Stimulated activated CD4-positive, alpha-beta T cell treated with anti-CD3 and anti-CD28 coated beads, Interleukin-2, amount 100 ng/mL, for 24 hours (primary cell): ENCODE data around the gene RPL28.

Source experiments
- DNase-seq, 2 donors: peaks; one replicate each; pipeline ENCODE4 v3.0.0-alpha.2; 2020

RPL28 gene

DNA sequence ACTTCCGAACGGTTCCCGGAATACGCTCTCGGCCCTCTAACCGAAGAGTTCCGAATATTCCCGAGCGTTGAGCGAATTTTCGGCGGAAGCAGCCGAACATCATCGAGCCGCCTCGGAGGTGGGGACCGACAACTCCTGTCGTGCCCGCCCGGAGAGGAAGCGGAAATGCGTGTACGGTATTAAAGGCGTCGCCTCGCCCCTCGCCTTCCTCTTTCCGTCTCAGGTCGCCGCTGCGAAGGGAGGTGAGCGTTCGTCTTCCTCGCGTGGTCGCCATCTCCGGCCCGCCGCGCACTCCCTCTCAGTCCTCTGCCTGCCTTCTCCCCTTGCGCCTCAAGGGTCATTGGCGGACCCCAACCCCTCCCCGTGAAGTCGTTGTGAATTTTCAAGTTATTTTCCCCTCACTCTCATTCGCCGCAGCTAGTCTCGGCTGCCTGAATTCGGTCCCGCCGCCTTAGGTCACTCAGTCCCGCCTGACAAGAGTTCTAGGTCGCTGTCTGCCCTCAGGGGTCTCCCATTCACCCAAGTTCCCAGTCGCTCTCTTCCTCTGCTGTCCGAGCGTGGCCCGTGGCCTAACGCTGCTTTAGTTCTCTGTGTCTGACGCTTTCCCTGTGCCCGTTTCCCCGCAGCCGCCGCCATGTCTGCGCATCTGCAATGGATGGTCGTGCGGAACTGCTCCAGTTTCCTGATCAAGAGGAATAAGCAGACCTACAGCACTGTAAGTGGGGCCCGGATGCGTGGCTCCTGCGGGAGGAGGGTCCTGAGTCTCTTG, at the start of gene RPL28:
TSS of gene RPL28 (plus strand) at position 209 of the 769 bp plus-strand sequence. CDS start at position 635, 426 bp downstream.
- DNase-seq: peak; percentile 97 to 98

DNA sequence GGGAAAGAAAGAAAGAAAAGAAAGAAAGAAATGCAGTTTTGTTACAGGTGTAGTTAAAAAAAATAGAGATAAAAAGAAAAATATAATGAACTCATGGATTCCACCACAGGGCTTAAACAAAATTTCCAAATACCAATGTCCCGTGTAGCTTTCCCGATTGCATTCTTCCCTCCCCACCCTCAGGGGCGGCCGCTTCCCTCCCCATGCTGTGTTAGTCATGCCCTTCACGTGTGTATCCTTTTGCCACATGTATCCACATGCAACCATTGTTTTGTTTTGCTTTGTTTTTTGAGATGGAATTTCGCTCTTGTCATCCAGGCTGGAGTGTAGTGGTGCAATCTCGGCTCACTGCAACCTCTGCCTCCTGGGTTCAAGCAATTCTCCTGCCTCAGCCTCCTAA, 49.6 kb upstream of the RPL28 start:
- DNase-seq: no peak

DNA sequence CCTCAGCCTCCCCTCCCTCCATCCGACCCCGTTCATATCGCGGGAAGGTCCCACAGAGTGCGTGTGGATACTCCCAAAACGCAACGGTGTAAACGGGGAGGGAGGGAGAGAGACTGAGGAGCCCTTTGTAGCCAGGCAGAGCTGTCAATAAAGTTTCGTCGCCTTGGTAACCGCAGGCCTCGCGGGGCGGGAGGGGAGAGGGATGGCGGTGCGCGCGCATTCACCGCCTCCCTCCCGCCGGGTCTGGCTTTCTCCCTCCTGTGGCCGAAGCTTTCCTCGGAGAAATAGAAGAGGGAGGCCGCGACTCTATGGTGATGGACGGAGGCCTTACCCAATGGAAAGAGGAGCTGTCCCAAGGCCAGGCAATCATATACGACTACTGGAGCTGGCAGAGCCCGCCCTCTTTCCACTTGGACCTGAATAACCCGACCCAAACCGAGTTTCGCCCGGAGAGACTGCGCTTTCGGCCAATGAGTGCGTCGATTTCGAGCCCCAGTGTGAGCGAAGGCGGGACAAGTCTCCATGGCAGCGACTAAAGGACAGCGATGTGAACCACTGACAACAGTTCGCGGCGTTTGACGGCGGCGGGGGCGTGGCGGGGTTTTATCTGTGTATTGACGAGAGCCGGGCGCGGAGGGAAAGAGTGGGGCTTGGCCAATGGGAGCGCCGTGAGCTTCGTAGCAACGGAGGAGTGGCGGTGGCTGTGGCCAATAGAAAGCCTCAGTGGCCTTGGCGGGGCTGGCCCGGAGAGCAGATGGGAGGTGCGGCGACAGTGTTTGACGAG, 46.4 kb upstream of the RPL28 start, which contains the start of gene KMT5C:
TSS of gene KMT5C (plus strand) at position 772 of the 784 bp plus-strand sequence. CDS start 2,061 bp downstream, outside the sequence.
- peak; percentile 100 for DNase-seq

DNA sequence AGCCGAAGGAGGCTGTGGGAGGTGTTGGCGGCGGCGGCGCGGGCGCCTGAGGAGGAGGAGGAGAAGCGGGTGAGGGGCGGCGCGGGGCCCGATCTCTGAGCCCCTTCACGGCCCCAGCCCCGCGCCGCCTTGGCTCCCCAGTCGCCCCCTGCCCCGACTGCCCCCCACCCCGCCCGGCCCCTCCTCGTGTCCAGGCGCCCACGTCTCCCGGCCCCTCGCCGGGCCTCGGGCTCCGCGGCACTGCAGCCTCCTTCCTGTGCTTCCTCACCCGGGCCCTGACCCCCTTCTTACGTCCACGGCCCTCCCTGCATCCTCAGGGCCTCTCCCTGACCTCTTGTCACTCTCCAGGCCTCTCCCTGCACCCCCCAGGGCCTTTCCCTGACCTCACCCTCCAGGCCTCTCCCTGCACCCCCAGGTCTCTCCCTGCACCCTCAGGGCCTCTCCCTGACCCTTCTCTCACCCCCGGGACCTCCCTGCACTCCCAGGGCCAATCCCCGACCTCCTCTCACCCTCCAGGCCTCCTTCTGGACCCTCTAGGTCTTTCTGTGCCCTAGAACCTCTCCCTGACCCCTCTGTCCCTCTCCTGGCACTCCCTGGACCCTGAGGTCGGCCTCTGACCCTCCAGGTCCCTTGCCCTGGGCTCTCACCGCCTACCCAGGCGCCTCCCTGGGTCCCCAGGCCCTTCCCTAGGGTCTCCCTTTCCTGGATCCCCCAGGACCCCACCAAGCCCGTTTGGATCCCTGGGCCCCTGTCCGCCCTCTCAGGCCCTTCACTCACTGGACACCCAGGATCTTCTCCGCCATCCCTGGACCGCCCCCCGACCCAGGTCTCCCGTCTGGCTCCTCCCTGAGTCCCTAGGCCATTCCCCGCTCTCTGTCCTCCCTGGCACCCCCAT, 45.6 kb upstream of the RPL28 start:
- DNase-seq: peak in 1 of 2 donors; percentile 28

DNA sequence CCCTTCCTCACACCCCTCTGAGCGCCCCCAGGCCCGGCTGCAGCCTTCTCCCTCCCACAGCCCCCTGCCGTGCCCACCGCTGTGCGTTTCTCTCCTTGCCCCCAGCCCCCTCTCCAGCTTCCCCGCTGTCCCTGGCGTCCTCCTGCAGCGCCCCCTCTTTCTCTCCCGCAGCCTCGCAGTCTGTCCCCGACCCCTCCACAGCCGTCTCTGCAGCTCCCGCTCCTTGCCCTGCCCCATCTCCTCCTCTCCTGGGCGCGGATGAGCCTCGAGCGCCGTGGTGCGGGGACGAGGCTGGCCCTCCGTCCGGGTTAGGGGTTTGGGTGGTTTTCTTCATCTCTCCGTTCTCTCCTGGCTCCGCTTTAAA, 45.0 kb upstream of the RPL28 start:
- DNase-seq: peak in 1 of 2 donors; percentile 26

DNA sequence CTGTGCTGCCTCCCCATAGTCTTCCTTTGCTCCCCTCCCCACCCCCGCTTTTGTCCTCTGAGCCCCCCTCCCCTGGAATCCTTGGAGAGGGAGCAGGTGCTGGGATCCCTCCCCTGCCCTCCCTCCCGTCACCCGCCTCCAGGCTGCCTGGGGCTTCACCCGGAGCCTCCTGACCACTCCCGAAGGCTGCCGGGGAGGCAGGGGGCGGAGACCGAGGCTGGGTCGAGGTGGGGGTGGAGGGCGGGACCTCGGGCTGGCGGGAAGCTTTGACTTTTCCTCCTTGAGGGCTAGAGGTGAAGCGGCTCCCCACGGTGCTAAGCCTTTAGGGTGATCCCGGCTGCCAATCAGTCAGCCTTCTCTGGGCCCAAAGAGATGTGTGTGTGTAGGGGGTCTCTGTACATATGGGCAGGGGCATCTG, 44.6 kb upstream of the RPL28 start:
- DNase-seq: peak; percentile 65 to 80

DNA sequence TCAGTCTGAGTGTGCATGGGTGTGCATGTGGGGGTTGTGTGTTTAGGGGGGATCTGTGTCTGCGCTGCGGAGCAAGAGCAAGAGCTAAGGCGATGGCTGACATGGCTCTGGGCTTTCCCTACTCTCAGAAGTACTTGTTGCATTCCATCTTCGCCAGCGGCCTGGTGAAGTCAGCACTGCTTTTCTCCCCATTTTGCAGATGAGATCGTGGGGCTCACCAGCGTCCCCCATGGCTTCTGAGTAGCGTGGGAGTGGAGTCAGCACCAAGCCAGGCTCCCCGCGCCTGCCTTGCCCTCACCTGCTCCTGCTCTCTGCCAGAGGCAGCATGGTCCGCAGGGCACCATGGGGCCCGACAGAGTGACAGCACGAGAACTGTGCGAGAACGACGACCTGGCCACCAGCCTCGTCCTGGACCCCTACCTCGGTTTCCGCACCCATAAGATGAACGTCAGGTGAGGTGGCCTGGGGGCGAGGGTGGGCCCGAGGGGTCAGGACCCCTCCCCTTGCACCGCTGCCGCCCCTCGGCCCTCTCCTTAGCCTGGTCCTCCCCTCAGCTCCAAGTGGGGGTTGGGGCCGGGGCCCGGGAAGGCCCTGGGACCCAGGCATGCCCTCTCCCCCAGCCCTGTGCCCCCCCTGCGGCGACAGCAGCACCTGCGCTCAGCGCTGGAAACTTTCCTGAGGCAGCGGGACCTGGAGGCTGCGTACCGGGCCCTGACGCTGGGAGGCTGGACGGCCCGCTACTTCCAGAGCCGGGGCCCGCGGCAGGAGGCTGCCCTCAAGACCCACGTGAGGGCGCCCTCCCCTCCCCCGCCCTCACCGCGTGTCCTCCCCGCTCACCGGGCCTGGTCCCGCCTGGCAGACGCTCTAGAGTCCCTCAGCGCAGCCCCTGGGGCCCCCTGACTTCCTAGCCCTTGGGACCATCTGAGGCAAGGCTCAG, 43.9 kb upstream of the RPL28 start:
- DNase-seq: no peak

DNA sequence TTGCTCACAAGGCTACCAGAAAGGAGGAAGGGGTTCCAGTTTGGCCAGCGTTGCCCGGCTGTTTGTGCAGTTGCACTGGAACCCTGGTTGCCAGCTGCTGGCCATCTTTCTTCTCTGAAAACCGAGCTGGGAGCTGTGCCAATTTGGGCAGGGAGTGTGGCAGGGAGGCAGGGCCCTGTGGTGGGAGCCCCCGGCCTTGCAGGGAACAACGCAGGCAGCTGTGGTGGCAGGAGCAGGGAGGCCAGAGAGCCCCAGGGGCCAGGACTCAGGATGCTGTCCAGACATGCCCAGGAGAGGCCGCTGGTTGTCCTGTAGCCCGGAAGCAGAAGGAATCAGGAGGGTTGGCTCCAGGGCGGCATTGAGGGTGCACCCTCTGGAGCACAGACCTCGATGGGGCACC, 41.3 kb upstream of the RPL28 start:
- no peak for DNase-seq

DNA sequence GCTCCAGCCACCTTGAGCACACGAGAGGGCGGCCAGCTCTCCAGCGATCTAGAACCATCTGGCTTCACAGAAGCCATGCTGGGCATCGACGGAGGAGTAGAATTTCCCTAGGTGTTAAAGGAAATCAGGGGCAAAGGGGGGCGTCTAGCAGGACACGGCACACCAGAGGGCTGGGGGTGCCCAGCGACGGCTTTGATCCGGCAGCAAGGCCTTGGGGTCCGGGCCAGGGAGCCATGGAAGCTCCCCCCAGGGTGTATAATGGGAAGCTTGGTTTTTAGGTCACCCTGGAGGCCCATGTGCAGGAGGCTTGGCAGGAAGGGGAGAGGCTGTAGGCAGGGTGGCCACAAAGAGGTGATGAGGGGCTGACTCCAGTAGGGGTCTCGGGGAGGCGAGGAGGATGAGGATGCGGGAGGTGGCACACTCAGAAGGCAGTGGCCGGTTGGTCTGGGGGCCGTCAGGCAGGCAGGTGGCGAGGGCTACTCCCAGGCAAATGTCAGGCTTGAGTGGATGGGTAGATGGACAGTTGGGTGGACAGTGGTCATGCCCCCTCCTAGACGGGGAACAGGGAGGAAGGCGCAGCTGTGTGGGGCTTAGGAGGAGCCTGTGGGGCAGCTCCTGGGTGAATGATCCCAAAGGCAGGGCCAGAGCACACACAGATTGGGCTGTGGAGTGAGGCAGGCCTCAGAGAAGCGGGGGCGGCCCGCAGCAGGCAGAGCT, 40.5 kb upstream of the RPL28 start:
- no peak for DNase-seq

DNA sequence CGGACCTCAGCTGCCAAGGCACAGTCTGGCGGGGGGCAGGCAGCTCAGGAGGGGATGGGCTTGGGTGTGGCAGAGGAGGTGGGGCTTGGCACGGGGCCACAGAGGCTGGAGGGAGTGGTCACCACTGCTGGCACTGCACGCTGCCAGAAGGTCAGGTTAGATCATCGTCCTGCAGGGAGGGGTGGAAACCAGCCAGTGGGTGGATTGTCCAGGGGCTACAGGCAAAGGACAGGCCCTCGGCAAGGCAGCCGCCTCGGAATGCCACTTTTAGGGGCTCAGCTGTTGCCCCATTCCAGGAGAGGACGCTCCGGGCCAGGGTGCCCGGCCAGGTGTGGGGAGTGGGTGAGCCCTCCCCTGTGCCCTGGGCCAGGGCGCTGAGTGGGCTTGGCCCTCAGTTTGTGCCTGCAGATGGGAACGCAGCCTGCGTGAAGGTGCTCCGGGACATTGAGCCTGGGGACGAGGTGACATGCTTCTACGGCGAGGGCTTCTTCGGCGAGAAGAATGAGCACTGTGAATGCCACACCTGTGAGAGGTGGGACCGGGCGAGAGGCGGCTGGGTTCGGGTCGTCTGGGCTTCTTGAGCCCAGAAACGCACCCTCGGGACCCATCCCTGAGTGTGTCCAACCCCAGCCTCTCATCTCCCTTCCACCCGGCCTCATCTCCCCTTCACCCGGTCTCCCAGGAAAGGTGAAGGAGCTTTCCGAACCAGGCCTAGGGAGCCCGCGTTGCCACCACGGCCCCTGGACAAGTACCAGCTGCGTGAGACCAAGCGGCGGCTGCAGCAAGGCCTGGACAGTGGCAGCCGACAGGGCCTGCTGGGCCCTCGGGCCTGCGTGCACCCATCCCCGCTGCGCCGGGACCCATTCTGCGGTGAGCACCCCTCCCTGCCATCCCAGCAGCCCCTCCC, 39.7 kb upstream of the RPL28 start:
- no peak for DNase-seq

DNA sequence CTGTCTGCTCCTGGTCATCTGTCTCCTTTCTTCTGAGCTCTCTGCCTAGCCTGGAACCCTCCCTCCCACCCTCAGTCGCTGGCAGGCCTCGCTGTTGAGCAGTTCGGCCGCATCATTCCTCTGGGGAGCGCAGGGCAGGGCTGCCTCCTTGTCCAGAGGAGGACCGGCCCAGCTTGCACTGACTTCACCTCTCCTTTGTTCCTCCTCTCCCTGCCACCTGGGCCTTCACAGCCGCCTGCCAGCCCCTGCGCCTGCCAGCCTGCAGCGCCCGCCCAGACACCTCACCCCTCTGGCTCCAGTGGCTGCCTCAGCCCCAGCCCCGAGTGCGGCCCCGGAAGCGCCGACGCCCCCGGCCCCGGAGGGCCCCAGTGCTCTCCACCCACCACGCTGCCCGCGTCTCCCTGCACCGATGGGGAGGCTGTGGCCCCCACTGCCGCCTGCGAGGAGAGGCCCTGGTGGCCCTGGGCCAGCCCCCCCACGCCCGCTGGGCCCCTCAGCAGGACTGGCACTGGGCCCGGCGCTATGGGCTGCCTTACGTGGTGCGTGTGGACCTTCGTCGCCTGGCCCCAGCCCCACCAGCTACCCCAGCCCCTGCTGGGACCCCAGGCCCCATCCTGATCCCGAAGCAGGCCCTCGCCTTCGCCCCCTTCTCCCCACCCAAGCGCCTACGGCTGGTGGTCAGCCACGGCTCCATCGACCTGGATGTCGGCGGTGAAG, 38.8 kb upstream of the RPL28 start:
- no peak for DNase-seq

DNA sequence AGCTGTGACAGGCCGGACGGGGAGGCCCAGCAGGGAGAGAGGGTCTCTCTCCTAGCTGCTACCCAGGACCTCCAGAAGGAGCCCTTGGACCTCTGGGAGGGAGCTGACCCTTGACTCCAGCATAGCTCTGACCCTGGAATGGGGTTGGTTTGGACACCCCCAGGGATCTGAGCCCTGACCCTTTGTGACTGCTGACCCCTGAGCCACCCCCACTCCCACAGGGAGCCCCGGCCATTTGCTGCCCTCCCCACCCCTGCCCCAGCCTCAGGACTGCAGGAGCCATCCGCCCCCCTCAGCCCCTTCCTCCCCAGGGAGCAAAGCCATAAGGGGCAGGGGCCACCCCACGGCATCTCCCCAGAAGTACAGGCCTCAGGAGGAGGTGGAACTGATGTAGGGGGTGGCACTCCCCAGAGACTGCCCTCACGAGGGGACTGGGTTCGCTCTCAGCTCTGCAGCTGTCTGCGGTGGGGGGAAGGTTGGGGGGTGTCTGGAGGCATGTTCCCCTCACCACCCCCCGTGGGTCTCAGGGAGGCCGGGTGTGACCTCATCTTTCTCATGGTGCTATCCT, 38.2 kb upstream of the RPL28 start:
- no peak for DNase-seq

DNA sequence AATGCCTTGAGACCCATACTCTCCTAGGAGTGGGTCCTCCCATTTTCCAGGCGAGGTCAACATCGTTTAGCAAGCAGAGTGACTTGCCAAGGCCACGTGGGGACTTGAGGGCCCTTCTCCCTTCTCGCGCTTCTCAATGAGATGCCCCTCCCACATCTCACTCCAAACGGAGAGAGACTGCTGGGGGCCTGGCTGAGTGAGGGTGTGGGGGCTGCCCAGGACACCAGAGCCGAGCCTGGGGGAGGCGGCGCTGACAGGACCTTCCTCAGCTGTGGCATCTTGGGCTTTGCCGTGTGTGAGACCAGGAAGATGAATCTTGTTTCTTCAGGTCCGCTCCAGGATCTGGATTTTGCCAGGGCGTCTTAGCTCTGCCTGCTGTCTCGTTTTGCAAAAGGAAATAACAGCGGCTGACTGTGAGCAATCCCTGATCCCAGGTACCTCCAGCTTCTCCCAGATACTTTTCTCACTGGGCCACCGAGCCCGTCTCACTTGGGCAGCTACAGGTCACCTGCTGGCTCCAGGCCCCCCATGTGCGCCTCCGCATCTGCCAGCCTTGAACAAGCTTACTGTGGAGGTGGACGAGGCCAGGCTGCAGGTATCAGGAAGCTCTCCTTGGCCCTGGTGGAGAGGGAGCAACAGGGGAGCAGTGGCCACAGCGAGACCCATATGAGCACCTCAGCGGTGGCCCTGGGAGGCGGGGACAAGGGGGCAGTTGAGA, 37.3 kb upstream of the RPL28 start:
- no peak for DNase-seq

DNA sequence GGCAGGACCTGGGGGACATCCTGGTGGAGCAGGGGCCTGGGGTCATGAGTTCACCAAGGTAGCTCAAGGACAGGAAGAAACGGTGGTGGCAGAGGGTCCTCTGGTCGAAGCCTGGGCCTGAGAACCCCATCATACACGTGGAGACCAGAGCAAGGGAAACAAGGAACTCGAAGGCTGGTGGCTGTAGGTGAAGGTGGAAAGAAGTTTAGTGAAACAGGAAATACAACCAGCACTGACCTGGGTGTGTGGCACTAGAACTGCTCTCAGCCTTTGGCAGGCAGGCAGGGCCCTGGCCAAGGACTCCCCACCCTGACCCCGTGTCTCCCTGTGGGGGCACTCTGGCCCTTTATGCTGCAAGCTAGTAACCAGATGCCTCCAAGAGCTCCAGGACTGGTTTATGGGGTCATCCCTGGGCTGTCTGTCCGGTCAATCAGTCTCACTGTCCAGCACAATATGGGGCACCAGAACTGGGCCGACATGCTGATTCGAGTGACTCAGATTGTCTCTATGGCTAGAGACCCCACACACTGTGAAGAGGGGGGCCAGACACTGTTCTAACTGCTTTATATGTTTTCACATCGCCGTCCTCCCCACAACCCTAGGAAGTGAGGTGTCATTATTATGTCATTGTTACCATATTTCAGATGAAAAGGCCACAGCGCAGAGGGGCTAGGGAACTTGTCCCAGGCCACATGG, 35.0 kb upstream of the RPL28 start:
- DNase-seq: no peak

DNA sequence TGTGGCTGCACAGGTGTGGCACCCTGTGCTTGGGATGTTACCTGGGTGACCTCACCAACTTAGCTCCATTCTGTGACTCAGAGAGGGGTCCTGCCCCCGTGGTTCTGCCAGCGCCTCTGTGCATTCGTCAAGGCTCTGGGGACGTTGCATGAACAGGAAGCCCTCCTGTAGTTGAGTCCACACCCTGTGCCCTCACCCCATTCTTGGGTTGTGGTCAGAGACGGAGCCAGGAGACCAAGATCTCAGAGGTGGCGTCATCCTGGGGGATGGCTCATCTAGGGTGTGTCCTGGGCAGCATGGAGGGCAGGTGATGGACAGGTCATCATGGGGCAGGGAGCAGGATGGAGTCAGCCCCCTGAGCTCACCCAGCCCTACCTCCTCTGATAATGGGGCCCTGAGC, 33.7 kb upstream of the RPL28 start:
- no peak for DNase-seq

DNA sequence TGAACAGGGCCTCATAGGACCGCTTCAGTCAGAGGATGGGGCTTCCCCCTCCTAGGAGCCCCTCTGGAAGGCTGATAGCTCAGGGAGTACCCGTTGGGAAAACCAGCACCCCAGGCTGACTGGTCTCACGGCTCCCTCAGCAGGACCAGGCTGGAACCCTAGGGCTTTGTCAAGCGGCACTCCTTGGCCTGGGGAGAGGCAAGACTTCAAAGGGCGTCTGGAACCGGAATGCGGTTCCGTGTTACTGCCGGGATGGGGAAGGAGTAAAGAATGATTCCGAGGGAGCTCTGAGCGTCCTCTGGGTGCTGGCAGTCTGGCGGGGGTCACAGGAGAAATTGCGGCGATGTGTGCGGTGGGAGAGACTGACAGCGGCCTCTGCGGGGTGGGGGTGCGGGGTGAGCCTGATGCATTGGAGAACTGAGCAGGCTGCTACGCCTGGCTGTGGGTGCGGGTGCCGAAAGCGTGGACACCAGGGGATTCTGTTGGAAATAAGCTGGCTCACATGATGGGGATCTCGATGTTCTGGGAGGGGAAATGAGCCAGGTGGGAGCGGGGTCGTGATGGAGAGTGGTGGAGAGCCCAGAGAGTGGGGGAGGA, 33.1 kb upstream of the RPL28 start:
- DNase-seq: no peak

DNA sequence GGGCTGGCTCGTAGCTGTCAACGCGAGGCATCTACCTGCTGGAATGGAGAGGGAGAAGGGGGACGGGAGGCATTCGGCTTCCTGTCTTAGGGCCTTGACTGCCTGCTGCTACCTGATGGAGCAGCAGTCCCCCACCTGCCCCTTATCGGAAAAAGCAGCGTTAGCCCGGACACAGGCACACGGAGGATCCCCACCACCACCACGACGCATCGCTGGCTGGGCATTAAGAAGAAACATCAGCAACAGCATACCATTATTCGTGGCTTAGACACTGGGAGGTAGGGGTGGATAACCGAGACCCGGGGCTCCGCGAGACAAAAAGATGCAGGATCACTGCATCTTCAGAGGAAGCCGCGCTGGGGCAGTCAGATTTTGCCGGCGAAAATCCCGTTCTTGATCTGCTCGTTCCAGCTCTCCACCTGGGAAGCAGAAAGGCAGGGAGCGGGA, 32.4 kb upstream of the RPL28 start:
- DNase-seq: no peak
